ENCODE measurements around the gene MGST2. TPM values are rescaled to one million over a fixed set of nuclear protein-coding genes. Genes with fewer than 3 reads are reported as not detected.

The MGST2 gene
- total RNA-seq, 6 experiments from 2014 or later = 105 to 125 (median 114) TPM

DNA sequence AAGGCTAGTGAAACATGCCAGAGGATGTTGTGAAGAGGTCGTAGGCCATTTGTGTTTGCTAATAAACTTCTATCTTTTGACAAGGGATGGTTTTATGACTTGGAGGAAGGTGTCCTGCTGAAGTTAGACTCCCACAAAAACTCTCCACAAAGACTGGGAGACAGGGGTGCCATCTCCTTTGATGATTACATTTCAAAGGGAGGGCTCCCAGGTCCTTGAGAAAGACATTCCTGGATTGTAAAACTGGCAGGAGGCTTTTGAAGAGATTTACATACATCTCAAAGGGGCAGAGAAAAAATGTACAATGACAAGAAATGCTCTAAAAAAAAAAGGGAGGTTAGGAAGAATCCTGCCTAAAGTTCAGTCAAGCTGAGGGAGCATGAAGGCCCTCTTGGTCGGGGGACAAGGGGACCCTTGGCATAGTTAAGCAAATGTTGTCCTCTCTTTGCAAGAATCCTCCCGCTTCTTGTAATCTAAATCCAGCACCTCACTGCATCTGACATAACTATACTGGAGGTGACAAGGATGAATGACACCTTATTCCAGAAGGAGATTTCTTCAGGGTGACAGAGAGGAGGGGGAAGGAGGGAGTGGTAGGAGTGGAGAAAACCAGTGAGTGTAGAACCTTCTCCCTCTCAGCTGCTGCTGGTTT is 41.1 kb upstream of the MGST2 start:
- no peak overlapping the region for H3K4me3 ChIP-seq
- no peaks in the 10 kb centered on the region for H3K27me3 ChIP-seq
- H3K27ac ChIP-seq = no peak overlapping the region
- H3K4me1 ChIP-seq = no peaks in the 10 kb centered on the region
- H3K36me3 ChIP-seq = no peaks in the 10 kb centered on the region
- DNase-seq (no peak), ATAC-seq (no peak)
- TF ChIP-seq POLR2A (IDR thresholded peaks at IDR 0.05) = no peak
- TF ChIP-seq, protein P1, sequence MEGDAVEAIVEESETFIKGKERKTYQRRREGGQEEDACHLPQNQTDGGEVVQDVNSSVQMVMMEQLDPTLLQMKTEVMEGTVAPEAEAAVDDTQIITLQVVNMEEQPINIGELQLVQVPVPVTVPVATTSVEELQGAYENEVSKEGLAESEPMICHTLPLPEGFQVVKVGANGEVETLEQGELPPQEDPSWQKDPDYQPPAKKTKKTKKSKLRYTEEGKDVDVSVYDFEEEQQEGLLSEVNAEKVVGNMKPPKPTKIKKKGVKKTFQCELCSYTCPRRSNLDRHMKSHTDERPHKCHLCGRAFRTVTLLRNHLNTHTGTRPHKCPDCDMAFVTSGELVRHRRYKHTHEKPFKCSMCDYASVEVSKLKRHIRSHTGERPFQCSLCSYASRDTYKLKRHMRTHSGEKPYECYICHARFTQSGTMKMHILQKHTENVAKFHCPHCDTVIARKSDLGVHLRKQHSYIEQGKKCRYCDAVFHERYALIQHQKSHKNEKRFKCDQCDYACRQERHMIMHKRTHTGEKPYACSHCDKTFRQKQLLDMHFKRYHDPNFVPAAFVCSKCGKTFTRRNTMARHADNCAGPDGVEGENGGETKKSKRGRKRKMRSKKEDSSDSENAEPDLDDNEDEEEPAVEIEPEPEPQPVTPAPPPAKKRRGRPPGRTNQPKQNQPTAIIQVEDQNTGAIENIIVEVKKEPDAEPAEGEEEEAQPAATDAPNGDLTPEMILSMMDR (IDR thresholded peaks at IDR 0.05) = no peak
- H3K9me3 ChIP-seq = no peaks in the 10 kb centered on the region
- intact Hi-C loops (cut with DNase I) = no loop called here
- WGBS (ENCODE audit: insufficient coverage, low coverage, low lambda C conversion rate, missing lambda C conversion rate) = 75% methylated on average over 3 of the region's 3 CpGs

DNA sequence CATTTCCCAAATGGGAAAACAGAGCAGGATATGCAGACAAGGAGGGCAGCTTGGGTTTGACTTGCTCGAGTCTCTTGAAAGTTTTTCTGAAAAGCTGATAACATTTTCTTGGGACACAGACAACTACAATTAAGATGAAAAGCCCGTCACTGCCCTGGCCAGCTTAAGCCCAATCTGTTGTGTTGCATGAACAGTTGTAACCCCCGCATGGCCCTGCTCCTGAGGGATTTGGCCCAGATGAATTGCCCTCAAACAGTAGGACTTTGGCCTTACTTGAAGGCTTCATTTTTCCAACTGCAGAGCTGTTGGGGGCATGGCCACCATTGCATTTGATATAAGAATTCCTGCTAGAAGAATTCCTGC is 40.5 kb upstream of the MGST2 start:
- Histone ChIP-seq H3K27me3 (no peaks in the 10 kb centered on the region), H3K4me1 (no peaks in the 10 kb centered on the region), H3K9me3 (no peaks in the 10 kb centered on the region), H3K27ac (no peak overlapping the region), H3K4me3 (no peak overlapping the region), H3K36me3 (no peaks in the 10 kb centered on the region)
- 71% methylated on average over 1 of the region's 3 CpGs for WGBS (ENCODE audit: insufficient coverage, low coverage, low lambda C conversion rate, missing lambda C conversion rate)
- ATAC-seq = no peak
- intact Hi-C loops (cut with DNase I) = no loop called here
- no peak for DNase-seq
- TF ChIP-seq, protein P1 (IDR thresholded peaks at IDR 0.05) = no peak
- TF ChIP-seq POLR2A (IDR thresholded peaks at IDR 0.05) = no peak

DNA sequence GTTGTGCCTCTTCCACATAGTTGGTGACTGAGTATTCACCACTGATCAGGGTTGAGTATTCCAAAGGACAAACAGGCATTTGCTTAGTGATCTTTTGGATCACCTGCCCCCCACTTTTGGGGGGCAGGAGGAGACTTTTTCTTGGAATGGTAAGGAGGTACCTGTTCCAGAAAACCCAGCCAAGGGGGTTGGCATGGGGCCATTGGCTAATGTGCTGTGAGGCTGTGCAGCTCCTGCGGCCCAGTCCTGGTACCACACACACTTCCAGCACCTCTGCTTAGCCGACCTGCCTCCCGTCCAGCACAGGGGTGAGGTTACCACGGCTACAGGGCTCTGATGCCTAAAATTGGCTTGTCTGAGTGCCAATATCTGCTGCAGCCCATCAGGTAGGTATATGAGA is 40.1 kb upstream of the MGST2 start:
- ATAC-seq (peak in 1 of 4 donors; percentile 38), DNase-seq (peak in 2 of 3 donors; percentile 23 to 52)
- Histone ChIP-seq H3K27ac (no peak overlapping the region), H3K4me3 (no peak overlapping the region), H3K27me3 (no peaks in the 10 kb centered on the region), H3K9me3 (no peaks in the 10 kb centered on the region), H3K36me3 (no peaks in the 10 kb centered on the region), H3K4me1 (no peaks in the 10 kb centered on the region)
- intact Hi-C loops (cut with DNase I) = no loop called here
- WGBS (ENCODE audit: insufficient coverage, low coverage, low lambda C conversion rate, missing lambda C conversion rate) = 60% methylated on average over 1 of the region's 4 CpGs
- TF ChIP-seq POLR2A (IDR thresholded peaks at IDR 0.05) = no peak
- TF ChIP-seq, protein P1 (IDR thresholded peaks at IDR 0.05) = no peak

DNA sequence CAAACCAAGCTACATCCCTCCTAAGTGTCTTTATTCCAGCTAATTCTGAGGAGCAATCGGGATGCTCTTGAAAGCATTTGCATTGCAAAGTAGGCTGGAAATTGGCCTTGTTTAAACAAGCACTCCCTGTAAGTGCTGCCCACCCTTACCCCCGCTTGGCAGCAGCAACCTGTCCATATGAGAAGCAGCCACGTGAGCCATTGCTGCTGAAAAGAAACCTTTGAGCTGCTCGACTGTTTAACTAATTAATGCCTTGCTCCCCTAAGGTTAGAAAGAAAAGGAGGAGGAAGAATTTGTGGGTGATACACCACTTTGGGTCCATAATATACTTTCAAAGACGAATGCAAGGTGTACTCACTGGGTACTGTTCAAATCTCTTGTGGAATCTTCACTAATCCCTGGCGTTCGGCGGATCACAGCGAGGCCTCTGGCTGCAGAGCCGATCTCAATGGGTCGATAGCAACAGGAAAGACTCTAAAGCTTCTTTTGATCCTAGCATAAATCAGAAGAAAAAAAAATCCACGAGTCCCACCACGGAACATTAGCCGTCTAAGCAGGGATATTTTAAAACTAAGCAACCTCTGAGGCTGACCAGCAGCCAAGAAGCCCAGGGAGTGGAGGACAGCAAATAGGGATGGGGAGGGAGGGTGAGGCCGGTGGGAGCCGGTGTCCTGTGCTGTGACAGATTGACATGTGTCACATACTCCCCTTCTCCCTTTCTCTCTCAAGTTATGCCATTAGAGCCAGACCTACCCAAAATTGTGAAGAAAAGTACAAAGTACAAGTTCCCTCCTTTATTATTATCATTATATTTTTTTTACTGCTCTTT is 37.2 kb upstream of the MGST2 start:
- H3K4me3 ChIP-seq = peak overlapping the region in 1 of 3 donors; percentile 7
- intact Hi-C loops (cut with DNase I) = no loop called here
- TF ChIP-seq, protein P1 (IDR thresholded peaks at IDR 0.05) = no peak
- no peaks in the 10 kb centered on the region for H3K27me3 ChIP-seq
- WGBS (ENCODE audit: insufficient coverage, low coverage, low lambda C conversion rate, missing lambda C conversion rate) = 40% methylated on average over 15 of the region's 16 CpGs
- H3K9me3 ChIP-seq = no peaks in the 10 kb centered on the region
- H3K4me1 ChIP-seq = no peaks in the 10 kb centered on the region
- peak in 3 of 4 donors; percentile 23 to 73 (median 70) for ATAC-seq
- no peak overlapping the region for H3K27ac ChIP-seq
- no peaks in the 10 kb centered on the region for H3K36me3 ChIP-seq
- DNase-seq = peak in 1 of 3 donors; percentile 36

Data from right lobe of liver (tissue), 6 donors.